NCI-H2171 treated with DMSO at 0.1 percent for 48 hours (cell line): ENCODE measurements around the gene WFS1.

Experiments
- DNase-seq: peaks from one replicate; lab custom pipeline; 2025; lab: John Stamatoyannopoulos, UW

The WFS1 gene

DNA sequence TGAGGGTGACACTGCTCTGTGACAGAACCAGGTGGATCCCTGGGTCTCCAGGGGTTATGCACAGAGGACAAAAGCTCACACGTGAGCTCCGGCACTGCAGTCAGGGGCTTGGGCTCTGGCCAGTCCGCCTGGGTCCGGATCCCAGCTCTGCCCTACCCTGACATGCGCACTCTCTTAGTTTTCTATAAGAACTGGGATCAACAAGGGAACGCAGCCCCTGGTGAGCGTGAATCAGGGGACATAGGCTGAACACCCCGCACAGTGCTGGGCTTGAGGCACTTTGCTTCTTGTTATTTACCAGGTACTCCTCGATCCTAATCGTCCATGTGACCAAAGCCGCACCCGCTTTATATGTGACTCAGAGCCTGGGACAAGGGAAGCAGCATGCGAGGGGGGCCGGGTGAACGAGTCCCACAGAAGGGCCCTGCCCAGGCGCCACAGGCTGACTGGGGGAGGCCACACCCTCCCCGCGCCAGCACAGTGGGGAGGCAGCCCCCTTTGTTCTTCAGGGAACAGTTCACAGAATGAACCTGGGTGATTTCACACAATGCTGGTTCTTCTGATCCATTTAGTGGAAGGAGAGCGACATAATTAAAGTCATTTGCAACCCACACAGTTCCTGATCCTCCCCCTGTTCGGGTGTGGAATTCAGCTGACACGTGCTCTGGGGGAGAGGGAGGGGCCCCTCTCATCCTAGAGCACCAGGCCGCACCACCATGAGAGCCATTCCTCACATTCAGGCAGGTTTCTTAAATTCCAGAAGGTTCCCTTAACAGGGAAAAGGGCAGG lies 55.5 kb downstream of the WFS1 start:
- DNase-seq, result no peak

- no peak for DNase-seq
These were observed 56.2 kb downstream of the WFS1 start for GRCh38 chr4:6325788-6326290.

- DNase-seq, result no peak
These were observed 56.8 kb downstream of the WFS1 start for GRCh38 chr4:6326312-6327060.

DNA sequence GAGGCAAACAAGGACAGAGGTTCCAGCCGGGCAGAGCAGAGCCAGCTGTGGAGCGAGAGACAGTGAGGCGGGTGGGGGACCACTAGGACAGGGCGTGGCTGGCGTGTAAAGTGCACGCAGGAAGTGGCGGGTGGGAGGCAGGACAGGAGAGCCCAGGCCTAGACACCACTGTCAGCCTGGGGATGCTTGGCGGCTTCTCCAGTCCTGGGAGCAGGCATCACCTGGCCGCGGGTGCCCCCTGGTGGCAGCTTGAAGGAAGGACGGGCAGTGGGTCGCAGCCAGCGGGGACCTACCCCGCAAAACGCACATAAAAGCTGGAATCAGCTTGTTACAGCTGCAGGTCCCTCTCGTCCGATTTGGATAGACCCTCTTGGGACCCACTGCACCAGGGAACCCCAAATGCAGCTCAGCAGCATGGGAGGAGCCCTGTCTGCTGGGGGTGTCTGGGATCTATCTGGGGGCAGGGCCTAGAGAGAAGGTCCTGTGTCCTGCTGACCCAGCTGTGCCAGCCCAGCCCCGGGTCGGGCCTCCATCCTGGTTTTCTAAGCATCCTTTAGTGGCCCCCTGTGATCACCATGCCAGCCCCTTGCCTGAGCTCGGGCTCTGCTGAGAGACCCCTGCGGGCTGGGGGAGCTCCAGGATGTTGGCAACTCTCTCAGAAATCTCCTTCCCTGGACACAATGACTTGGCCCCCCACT lies 57.7 kb downstream of the WFS1 start:
- DNase-seq, result peak; percentile 26

DNA sequence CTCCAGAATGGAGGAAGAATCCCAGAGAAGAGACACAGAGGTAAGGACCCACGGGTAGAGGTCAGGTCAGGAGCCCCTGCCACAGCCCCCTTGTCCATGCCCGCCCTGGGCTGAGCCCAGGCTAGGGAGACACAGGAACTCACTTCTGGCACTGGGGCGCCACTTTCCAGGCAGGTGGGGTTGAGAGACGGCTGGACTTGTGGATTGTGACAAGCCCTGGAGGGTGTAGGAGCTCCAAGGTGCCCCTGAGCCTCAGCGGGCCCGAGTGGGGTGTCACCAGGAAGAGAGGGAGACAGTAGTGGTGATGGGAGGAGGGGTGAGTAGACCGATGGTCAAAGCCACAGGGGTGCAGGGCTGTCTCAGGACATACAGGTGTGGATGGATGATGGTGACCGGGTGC lies 58.9 kb downstream of the WFS1 start:
- DNase-seq, result no peak

- DNase-seq, result no peak
These were observed 60.1 kb downstream of the WFS1 start for GRCh38 chr4:6329478-6330383.

DNA sequence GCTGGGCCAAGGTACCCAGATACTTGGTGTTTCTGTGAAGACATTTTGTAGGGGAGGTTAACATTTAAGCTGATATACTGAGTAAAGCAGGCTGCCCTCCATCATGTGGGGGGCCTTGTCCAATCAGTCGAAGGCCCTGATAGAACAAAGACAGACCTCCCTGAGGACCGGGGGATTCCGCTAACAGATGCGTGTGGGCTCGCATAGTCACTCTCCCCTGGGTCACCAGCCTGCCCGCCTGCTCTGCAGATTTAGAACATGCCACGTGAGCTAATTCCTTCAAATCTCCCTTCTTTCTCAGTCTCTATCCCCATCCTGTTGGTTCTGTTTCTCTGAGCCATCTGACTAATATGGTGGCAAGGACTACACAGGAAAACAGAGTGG lies 60.7 kb downstream of the WFS1 start:
- no peak for DNase-seq

DNA sequence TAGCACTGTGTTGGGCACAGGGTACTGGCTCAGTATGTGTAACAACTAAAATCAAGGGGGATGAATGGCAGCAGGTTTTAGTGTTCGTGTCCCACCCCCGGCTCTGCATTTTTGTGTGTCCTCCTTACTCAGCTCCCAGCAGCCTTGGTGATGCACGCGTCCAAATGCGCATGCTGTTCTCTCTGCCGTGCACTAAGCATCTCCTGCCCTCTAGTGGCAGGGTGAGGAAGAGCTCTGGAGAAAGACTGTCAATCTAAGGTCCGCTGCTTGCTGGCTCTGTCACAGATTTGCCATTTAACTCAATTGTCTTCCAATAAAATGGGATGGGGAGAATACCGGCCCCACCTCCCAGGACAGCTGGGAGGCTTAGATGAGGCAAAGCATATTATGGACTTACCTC lies 61.4 kb downstream of the WFS1 start:
- peak; percentile 6 for DNase-seq

GRCh38 chr4:6331468-6331867 lies 61.8 kb downstream of the WFS1 start:
- no peak for DNase-seq

DNA sequence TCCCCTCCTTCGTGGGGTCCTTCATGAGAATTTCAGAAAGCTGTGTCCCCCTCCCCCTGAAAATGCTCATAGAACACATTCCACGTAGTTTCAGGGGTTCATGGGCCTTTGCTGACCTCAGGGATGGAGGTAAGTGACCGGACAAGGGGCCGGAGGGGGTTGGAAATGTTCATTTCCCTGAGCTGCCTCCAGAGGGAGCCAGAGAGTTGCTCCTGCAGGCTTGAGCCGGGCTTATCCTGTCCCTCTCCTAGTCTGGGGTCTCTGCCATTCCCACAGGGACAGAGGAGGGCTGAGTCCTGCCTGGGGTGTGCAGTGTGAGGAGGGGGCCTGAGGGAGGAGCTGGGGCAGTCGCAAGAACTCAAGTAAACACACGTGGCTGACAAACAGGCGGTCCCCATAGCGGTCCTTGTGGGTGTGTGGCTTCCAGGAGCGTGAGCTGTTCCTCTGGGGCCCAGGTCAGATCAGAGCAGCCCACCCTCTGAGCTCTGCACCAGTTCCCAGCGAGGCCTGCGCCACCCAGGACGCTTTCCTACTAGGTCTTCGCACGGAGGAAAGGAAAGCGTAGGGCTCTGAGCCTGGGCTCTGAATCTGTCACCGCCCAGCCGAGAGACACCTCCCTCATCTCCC lies 62.5 kb downstream of the WFS1 start:
- no peak for DNase-seq

DNA sequence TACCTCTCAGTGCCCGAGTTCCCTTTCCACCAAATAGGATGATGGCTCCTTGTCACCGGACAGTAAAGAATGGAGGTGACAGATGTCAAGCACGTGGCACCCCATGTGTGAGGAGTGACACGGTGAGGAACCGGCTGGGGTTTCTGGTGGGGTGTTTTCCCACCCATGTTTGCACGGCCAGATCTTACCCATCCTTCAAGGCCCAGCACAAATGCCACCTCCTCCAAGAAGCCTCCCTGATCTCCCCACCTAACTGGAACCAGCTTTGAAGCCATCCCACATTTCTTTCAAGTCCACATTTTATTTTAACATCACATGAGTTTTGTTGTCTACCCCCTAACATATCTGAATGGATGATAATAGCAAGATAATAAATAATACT lies 63.0 kb downstream of the WFS1 start:
- DNase-seq, result no peak

- DNase-seq, result no peak
These were observed 63.9 kb downstream of the WFS1 start for GRCh38 chr4:6333301-6334202.

DNA sequence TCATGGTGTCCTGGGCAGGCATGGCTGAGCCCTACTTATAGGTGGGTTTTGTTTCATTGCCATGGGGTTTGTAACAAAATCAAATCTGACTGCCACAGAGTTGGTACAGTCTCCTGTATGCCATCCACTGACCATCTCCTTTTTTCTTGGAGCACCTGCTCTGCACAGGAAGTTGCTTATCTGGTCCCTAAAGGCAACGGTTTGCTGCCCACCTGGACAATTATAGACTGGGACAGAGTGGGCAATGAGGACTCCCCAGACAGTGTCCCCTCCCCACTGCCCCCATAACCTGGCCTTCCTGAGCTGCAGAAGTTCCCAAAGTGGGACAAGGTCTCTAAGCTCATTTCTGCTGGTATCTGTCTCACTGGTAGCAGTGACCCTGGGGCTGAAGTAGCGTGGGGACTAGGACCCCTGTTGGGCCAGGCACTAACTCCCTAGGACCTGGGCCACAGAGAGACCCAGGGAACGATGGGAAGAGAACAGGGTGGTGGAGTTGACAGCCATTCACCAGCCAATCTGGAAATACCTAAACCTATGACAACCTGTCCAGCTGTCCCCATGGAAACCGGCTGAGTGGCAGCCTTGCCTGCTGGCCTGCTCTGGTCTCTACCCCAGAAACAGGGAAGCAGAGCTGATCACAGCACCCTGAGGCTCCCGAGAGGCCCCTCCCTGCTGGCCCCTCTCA lies 64.7 kb downstream of the WFS1 start:
- DNase-seq, result no peak

DNA sequence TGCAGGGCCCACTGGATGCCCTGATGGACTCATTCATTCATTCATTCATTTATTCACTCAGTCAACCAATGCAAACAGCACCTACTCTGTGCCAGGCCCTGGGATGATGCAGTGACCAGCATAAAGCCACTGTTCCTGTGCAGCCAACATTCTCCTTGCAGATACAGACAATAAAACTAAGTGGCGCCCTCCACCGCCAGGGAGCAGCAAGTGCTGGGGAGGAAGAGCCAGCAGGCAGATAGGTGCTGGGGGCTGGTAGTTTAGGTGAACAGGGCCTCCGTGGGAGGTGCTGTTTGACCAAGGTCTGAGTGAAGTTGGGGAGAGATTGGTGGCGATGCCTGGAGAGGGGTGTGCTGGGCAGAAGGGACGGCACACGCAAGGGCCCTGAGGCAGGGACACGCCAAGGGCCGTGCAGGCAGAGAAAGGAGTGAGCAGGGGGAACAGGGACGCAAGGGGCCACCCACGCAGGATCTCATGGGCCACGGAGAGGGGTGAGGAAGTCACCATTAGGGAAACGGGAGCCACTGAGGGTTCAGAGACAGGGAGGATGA lies 65.5 kb downstream of the WFS1 start:
- DNase-seq, result no peak

- no peak for DNase-seq
These were observed 66.5 kb downstream of the WFS1 start for GRCh38 chr4:6336166-6336565.

DNA sequence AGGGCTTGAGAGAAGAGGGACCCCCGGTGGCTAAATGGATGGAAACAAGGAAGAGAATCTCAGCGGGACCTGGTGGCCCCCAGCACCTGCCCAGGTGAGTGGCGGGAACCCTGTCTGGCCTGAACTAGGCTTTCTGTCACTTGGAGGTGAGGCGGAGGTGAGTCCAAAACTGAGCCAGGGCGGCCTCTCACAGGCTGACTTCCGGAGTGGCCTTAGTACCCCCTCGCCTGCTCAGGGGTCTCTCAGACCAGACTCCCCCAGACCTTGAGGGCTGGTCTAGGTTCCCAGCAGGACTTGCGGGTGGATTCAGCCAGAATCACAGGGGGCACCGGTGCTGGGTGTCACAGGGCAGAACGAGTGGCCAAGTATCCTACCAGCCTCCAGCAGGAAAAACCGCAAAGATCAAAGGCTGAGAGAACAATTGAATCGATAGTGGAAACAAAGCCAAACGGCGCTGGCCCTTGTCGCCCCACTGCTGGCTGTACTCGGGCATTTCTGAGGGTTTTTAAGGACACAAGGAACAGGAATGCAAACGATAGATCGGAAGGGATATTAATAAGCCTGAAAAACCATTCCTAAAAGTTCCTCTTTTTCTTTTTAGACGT lies 67.8 kb downstream of the WFS1 start:
- DNase-seq, result no peak

DNA sequence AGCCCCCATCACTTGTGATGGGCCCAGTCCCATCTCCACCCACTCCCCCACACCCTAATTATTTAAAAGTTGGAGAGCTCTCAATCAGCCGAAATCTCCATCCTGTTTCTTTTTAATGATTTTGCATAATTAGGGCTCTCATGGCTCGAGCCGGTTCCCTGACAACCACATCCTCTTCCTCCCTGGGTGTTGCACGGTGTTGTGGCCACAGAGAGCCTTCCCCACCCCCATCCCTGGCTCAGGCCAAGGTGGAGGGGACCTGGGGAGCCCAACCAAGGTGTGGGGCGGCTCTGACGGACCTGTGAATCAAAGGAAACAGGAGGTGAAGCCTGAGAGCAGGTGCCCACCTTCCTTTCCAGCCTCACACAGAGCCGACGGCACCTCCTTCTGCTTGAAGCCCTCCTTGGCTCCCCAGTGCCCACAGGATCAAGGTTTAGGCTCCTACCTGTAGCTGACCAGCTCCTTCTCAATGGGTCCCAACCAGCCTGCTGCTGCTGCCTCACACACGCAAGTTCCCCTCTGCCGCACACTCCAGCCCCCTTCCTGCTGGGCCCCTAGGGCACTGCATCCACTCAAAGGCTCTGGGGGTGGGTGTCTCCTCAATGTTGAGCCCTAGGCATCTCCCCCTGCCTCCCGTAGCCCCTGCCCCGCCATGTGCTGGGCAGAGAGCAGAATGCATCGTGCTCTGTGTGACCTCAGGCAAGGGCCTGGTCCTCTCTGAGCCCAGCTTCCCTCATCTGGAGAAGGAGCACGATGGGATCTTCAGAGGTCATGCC lies 68.7 kb downstream of the WFS1 start:
- no peak for DNase-seq
